ENCODE data around the gene BFSP2.

Gene BFSP2

DNA sequence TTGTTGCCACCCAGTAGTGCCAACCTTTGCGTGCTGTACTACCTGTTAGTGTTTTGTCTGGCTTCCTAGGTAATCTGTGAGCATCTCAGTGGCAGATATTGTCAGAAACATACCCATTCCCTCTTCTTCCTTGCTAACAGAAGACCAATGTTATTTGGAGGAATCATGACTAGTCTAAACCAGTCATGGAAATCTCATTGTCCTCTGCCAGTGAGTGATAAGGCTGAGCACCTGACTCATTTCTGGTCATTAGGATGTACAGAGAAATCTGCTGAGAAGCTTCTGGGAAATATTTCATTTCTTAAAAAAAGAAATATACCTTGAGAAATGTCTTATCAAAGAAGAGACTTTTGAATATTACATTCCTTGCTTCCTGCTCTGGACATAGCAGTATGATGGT, 103.6 kb downstream of the BFSP2 start:
- no peak overlapping the region for H3K4me3 ChIP-seq (replicated peaks; ENCODE audit: low read depth, low read length)
- DNase-seq (ENCODE audit: extremely low read depth, low read depth), result no peak
- TF ChIP-seq, protein P1, sequence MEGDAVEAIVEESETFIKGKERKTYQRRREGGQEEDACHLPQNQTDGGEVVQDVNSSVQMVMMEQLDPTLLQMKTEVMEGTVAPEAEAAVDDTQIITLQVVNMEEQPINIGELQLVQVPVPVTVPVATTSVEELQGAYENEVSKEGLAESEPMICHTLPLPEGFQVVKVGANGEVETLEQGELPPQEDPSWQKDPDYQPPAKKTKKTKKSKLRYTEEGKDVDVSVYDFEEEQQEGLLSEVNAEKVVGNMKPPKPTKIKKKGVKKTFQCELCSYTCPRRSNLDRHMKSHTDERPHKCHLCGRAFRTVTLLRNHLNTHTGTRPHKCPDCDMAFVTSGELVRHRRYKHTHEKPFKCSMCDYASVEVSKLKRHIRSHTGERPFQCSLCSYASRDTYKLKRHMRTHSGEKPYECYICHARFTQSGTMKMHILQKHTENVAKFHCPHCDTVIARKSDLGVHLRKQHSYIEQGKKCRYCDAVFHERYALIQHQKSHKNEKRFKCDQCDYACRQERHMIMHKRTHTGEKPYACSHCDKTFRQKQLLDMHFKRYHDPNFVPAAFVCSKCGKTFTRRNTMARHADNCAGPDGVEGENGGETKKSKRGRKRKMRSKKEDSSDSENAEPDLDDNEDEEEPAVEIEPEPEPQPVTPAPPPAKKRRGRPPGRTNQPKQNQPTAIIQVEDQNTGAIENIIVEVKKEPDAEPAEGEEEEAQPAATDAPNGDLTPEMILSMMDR (IDR thresholded peaks at IDR 0.05; ENCODE audit: low read depth, low read length, missing control alignments), result no peak

- DNase-seq (ENCODE audit: extremely low read depth, low read depth), result no peak
- no peak overlapping the region for H3K4me3 ChIP-seq (replicated peaks; ENCODE audit: low read depth, low read length)
- TF ChIP-seq, protein P1 (IDR thresholded peaks at IDR 0.05; ENCODE audit: low read depth, low read length, missing control alignments), result no peak
Observed at GRCh38 chr3:133504736-133505135, 104.9 kb downstream of the BFSP2 start.

DNA sequence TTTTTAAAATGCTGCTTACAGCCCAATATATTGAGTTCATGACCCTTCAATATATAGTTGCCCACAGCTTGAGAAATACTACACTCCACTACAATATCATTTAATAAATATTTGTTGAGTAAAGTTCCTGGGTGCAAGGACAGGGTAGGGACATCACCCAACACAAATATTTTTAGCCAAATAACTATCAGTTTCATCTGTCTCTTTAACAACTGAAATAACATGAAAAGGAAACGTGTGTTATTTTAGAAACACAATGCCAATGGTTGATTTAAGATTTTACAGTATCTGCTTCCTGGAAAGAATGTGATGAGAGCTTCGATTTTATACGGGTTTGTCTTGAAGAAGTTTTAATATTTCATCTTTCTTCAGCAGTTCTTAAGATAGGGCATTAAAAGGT, 106.0 kb downstream of the BFSP2 start:
- no peak for DNase-seq (ENCODE audit: extremely low read depth, low read depth)
- TF ChIP-seq, protein P1 (IDR thresholded peaks at IDR 0.05; ENCODE audit: low read depth, low read length, missing control alignments), result no peak
- no peak overlapping the region for H3K4me3 ChIP-seq (replicated peaks; ENCODE audit: low read depth, low read length)

DNA sequence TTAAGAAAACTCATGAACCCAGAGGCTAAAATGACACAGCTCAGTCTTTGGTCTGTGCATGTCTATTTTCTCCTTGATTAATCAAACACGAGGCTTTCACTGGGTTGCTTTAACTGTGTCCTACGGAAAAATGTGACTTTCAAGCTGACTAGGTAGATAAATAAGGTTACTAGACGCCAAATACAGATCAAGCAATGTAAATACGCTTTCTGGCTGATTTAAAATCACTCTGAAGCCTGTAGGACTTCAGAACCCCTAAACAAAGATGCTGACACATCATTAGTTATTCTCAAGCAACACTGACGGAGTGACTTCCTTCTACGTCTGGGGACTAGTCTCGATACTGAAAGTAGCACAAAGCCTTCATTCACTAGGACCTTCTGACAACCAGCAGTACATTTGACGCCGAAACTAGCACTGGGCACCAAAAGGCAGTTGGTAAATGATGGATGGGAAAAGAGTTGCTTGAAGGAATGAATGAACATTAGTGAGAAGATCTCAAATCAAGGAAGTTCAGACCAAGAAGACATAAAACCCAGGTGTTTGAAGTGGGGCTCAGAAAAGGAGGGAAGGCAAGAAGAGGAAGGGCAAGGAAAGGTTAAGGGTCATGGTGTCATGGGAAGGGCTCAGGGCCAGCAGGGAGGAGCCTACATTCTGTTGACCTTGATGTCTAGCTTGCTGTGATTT, 106.5 kb downstream of the BFSP2 start:
- no peak overlapping the region for H3K4me3 ChIP-seq (replicated peaks; ENCODE audit: low read depth, low read length)
- no peak for DNase-seq (ENCODE audit: extremely low read depth, low read depth)
- TF ChIP-seq, protein P1 (IDR thresholded peaks at IDR 0.05; ENCODE audit: low read depth, low read length, missing control alignments), result no peak

- DNase-seq (ENCODE audit: extremely low read depth, low read depth), result no peak
- H3K4me3 ChIP-seq (replicated peaks; ENCODE audit: low read depth, low read length), result no peak overlapping the region
- TF ChIP-seq, protein P1 (IDR thresholded peaks at IDR 0.05; ENCODE audit: low read depth, low read length, missing control alignments), result no peak
Observed at GRCh38 chr3:133509488-133509887, 109.6 kb downstream of the BFSP2 start.

GRCh38 chr3:133512416-133513089, 112.7 kb downstream of the BFSP2 start:
- DNase-seq (ENCODE audit: extremely low read depth, low read depth), result no peak
- H3K4me3 ChIP-seq (replicated peaks; ENCODE audit: low read depth, low read length), result no peak overlapping the region
- TF ChIP-seq, protein P1 (IDR thresholded peaks at IDR 0.05; ENCODE audit: low read depth, low read length, missing control alignments), result no peak
